Vagina (tissue), 2 donors: ENCODE results near the gene KCNJ18.
"Not testable (repeated sequence)": the region's sequence is repeated elsewhere in the genome, so short reads cannot be mapped to it uniquely, and the experiment has no call there.

ENCODE experiments used
- CTCF ChIP-seq, 3 experiments: fragments of 450-650 bp in 2 of 3; fragments of 200-600 bp in 1 of 3; sonication (generic) in 1 of 3; IDR thresholded peaks; one replicate each; pipeline ENCODE4 v1.5.1; 2017 to 2019; ENCODE audit warnings: antibody characterized with exemption in 3 of 3, mild to moderate bottlenecking in 2 of 3, moderate library complexity in 2 of 3
- POLR2A ChIP-seq, 2 donors: fragments of 450-650 bp; IDR thresholded peaks; one replicate each; pipeline ENCODE4 v1.6.1; 2017; ENCODE audit warnings: antibody characterized with exemption in 2 of 2, mild to moderate bottlenecking in 2 of 2, moderate library complexity in 2 of 2

DNA sequence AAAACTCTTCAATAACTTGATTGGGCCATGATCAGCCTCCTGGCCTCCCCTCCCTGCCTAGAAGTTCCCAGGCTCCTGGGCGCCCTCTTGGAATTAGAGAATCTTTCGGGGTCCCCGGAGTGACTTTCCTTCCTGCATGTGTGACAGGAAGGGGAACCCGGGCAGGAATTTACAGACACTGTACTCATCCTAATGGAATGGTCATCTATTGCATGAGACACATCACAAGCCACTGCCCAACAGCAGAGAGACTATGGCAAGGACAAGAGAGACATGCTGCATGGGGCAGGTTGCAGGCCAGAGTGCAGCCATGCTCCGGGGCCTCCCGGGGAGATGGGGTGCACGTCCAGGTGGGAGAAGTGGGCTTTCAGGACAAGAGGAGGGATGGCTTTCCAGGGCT is 29.9 kb downstream of the KCNJ18 start:
- TF ChIP-seq CTCF, POLR2A (IDR thresholded peaks at IDR 0.05): not testable (repeated sequence)
